Left hindlimb (tissue), 1 donor: Measurements from ENCODE around the gene TPTE.
"Not testable (repeated sequence)": the region's sequence is repeated elsewhere in the genome, so short reads cannot be mapped to it uniquely, and the experiment has no call there.

ENCODE experiments used
- DNase-seq: peaks from one replicate; pipeline ENCODE4 v3.0.0-alpha.2; 2018

TPTE gene

GRCh38 chr21:10521091-10521598, at the start of gene TPTE:
Gene TPTE, plus strand, starts transcription at chr21:10521583. Its CDS starts 17,141 bp downstream, at chr21:10538724.
- DNase-seq, result no peak

GRCh38 chr21:10471999-10472398, 49.4 kb upstream of the TPTE start:
- DNase-seq, result not testable (repeated sequence)

- not testable (repeated sequence) for DNase-seq
Observed at GRCh38 chr21:10477794-10478193, 43.6 kb upstream of the TPTE start.

- not testable (repeated sequence) for DNase-seq
Observed at GRCh38 chr21:10479875-10480274, 41.5 kb upstream of the TPTE start.

- not testable (repeated sequence) for DNase-seq
Observed at GRCh38 chr21:10484864-10485263, 36.5 kb upstream of the TPTE start.

- DNase-seq, result not testable (repeated sequence)
Observed at GRCh38 chr21:10490453-10490852, 30.9 kb upstream of the TPTE start.

GRCh38 chr21:10511116-10511515, 10.3 kb upstream of the TPTE start:
- DNase-seq, result no peak

GRCh38 chr21:10516889-10517288, 4.5 kb upstream of the TPTE start:
- not testable (repeated sequence) for DNase-seq

- DNase-seq, result not testable (repeated sequence)
Observed at GRCh38 chr21:10517904-10518303, 3.5 kb upstream of the TPTE start.

- DNase-seq, result not testable (repeated sequence)
Observed at GRCh38 chr21:10521835-10522500, 585 bp downstream of the TPTE start.

GRCh38 chr21:10539956-10540355, 18.6 kb downstream of the TPTE start:
- DNase-seq, result no peak

- DNase-seq, result not testable (repeated sequence)
Observed at GRCh38 chr21:10544376-10544775, 23.0 kb downstream of the TPTE start.

- not testable (repeated sequence) for DNase-seq
Observed at GRCh38 chr21:10547868-10548267, 26.5 kb downstream of the TPTE start.

- DNase-seq, result not testable (repeated sequence)
Observed at GRCh38 chr21:10548331-10548954, 27.1 kb downstream of the TPTE start.

- DNase-seq, result not testable (repeated sequence)
Observed at GRCh38 chr21:10570803-10571202, 49.4 kb downstream of the TPTE start.

- not testable (repeated sequence) for DNase-seq
Observed at GRCh38 chr21:10574531-10575310, 53.3 kb downstream of the TPTE start.

GRCh38 chr21:10575311-10575667, 53.9 kb downstream of the TPTE start:
- DNase-seq, result no peak

- DNase-seq, result not testable (repeated sequence)
Observed at GRCh38 chr21:10578910-10579309, 57.5 kb downstream of the TPTE start.

- not testable (repeated sequence) for DNase-seq
Observed at GRCh38 chr21:10589115-10589514, 67.7 kb downstream of the TPTE start.

GRCh38 chr21:10607074-10607473, 85.7 kb downstream of the TPTE start:
- not testable (repeated sequence) for DNase-seq

- DNase-seq, result not testable (repeated sequence)
Observed at GRCh38 chr21:10614285-10614684, 92.9 kb downstream of the TPTE start.

- not testable (repeated sequence) for DNase-seq
Observed at GRCh38 chr21:10616061-10616460, 94.7 kb downstream of the TPTE start.

GRCh38 chr21:10616535-10616934, 95.2 kb downstream of the TPTE start:
- no peak for DNase-seq
